Type B pancreatic cell (in vitro differentiated cells): Measurements from ENCODE around the gene PCNX4. TPM values are rescaled to one million over a fixed set of nuclear protein-coding genes. Genes with fewer than 3 reads are reported as not detected.

Source experiments
- DNase-seq: peaks from one replicate; pipeline ENCODE4 v3.0.0; 2021; ENCODE audit warnings: mixed read lengths; ENCODE audit not compliant: unreplicated experiment; ENCODE audit errors: extremely low spot score
- H3K27ac Mint-ChIP-seq: 2 replicates; pipeline ENCODE4 v1.8.0; 2021; ENCODE audit warnings: mild to moderate bottlenecking, mixed read lengths
- H3K27me3 Mint-ChIP-seq: 2 replicates; pipeline ENCODE4 v1.8.0; 2021; ENCODE audit warnings: mixed read lengths
- H3K36me3 Mint-ChIP-seq: 2 replicates; pipeline ENCODE4 v1.8.0; 2021; ENCODE audit warnings: mixed read lengths
- H3K4me1 Mint-ChIP-seq: one replicate; pipeline ENCODE4 v1.8.0; 2021; ENCODE audit warnings: mixed read lengths; ENCODE audit not compliant: unreplicated experiment
- H3K4me3 Mint-ChIP-seq: 2 replicates; pipeline ENCODE4 v1.8.0; 2021; ENCODE audit warnings: mild to moderate bottlenecking, mixed read lengths
- H3K9me3 Mint-ChIP-seq: 2 replicates; pipeline ENCODE4 v1.8.0; 2021; ENCODE audit warnings: mixed read lengths
- CTCF ChIP-seq: fragments of 200-600 bp; sonication (generic); conservative IDR thresholded peaks from 2 replicates; pipeline ENCODE4 v1.5.0; 2021; ENCODE audit warnings: antibody characterized with exemption, mild to moderate bottlenecking
- total RNA-seq: library from RNA; stranded (reverse); gene quantifications from 2 replicates; pipeline ENCODE4 v1.2.1, GENCODE V29; 2021; ENCODE audit warnings: low replicate concordance

The PCNX4 gene
- total RNA-seq, 1 donor from 2014 or later = 70.2 TPM

- Mint-ChIP-seq H3K4me1 (no peaks in the 10 kb centered on the region), H3K27ac (no peak overlapping the region), H3K36me3 (no peaks in the 10 kb centered on the region), H3K9me3 (peaks cover 5% of the 10 kb centered on the region), H3K27me3 (no peaks in the 10 kb centered on the region), H3K4me3 (no peak overlapping the region)
- no peak for TF ChIP-seq CTCF
- DNase-seq = no peak
Measured at GRCh38 chr14:60199321-60199720, 107.6 kb downstream of the PCNX4 start.

GRCh38 chr14:60204104-60204842 lies 112.5 kb downstream of the PCNX4 start:
- Mint-ChIP-seq H3K4me1 (no peaks in the 10 kb centered on the region), H3K27me3 (peaks cover 13% of the 10 kb centered on the region), H3K36me3 (no peaks in the 10 kb centered on the region), H3K9me3 (no peaks in the 10 kb centered on the region), H3K27ac (no peak overlapping the region), H3K4me3 (no peak overlapping the region)
- no peak for TF ChIP-seq CTCF
- no peak for DNase-seq

- Mint-ChIP-seq H3K4me1 (no peaks in the 10 kb centered on the region), H3K27me3 (peaks cover 13% of the 10 kb centered on the region), H3K4me3 (no peak overlapping the region), H3K9me3 (no peaks in the 10 kb centered on the region), H3K36me3 (no peaks in the 10 kb centered on the region), H3K27ac (no peak overlapping the region)
- TF ChIP-seq CTCF = no peak
- no peak for DNase-seq
Measured at GRCh38 chr14:60204843-60205774, 113.4 kb downstream of the PCNX4 start.

GRCh38 chr14:60206249-60206670 lies 114.5 kb downstream of the PCNX4 start:
- Mint-ChIP-seq H3K27me3 (peaks cover 13% of the 10 kb centered on the region), H3K27ac (no peak overlapping the region), H3K36me3 (no peaks in the 10 kb centered on the region), H3K4me1 (no peaks in the 10 kb centered on the region), H3K4me3 (no peak overlapping the region), H3K9me3 (no peaks in the 10 kb centered on the region)
- no peak for DNase-seq
- TF ChIP-seq CTCF = no peak

- Mint-ChIP-seq H3K27me3 (peaks cover 13% of the 10 kb centered on the region), H3K4me1 (no peaks in the 10 kb centered on the region), H3K36me3 (no peaks in the 10 kb centered on the region), H3K4me3 (no peak overlapping the region), H3K9me3 (no peaks in the 10 kb centered on the region), H3K27ac (no peak overlapping the region)
- TF ChIP-seq CTCF = no peak
- no peak for DNase-seq
Measured at GRCh38 chr14:60206837-60207533, 115.3 kb downstream of the PCNX4 start.
